ENCODE measurements around the gene CYP2E1.

The CYP2E1 gene

GRCh38 chr10:133530506-133530905 is 3.3 kb downstream of the CYP2E1 start:
- Histone ChIP-seq H3K27ac (ENCODE audit: low read length) (no peak overlapping the region), H3K79me2 (ENCODE audit: insufficient read depth, low read length) (no peaks in the 10 kb centered on the region), H3K36me3 (ENCODE audit: insufficient read depth, low read length) (no peaks in the 10 kb centered on the region), H3K9ac (ENCODE audit: low read depth, low read length) (no peak overlapping the region), H3K27me3 (ENCODE audit: insufficient read depth, low read length, poor library complexity) (no peaks in the 10 kb centered on the region), H2AFZ (ENCODE audit: low read depth, low read length) (no peak overlapping the region), H3K4me1 (ENCODE audit: insufficient read depth, low read length) (no peaks in the 10 kb centered on the region), H4K20me1 (ENCODE audit: insufficient read depth, low read length) (no peaks in the 10 kb centered on the region), H3K9me3 (ENCODE audit: insufficient read depth, low read length, severe bottlenecking) (no peaks in the 10 kb centered on the region), H3K4me2 (ENCODE audit: insufficient read depth, low read length) (no peak overlapping the region), H3K4me3 (ENCODE audit: low read depth in 1 of 2, low read length in 2 of 2) (no peak overlapping the region)
- ATAC-seq (ENCODE audit: insufficient read depth, low read depth), result no peak
- DNase-seq, result no peak
- TF ChIP-seq, protein P1, sequence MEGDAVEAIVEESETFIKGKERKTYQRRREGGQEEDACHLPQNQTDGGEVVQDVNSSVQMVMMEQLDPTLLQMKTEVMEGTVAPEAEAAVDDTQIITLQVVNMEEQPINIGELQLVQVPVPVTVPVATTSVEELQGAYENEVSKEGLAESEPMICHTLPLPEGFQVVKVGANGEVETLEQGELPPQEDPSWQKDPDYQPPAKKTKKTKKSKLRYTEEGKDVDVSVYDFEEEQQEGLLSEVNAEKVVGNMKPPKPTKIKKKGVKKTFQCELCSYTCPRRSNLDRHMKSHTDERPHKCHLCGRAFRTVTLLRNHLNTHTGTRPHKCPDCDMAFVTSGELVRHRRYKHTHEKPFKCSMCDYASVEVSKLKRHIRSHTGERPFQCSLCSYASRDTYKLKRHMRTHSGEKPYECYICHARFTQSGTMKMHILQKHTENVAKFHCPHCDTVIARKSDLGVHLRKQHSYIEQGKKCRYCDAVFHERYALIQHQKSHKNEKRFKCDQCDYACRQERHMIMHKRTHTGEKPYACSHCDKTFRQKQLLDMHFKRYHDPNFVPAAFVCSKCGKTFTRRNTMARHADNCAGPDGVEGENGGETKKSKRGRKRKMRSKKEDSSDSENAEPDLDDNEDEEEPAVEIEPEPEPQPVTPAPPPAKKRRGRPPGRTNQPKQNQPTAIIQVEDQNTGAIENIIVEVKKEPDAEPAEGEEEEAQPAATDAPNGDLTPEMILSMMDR (IDR thresholded peaks at IDR 0.05; ENCODE audit: borderline replicate concordance, extremely low read depth, low read length, poor library complexity, severe bottlenecking), result no peak
- TF ChIP-seq EZH2 (IDR thresholded peaks at IDR 0.05; ENCODE audit: borderline replicate concordance, low read depth, low read length, severe bottlenecking), result no peak

DNA sequence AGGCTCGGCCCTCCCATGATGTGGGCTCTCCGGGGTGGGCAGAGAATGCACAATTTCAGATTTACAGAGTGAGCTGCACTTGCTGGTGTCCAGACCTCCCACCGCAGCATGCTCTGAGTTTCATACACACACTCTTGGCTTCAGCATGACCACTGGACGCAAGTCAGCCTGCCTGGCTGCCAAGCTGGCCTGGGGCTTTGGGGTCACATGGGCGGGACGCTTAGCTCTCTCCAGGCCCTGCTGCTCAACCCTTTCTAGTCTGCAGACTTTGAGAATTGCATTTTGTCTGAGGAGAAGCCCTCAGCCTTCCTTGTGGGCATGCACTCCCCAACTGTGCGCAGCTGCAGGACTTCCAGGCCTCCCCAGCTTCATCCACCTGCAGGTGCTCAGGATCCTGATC is 5.7 kb downstream of the CYP2E1 start:
- Histone ChIP-seq H3K4me3 (ENCODE audit: low read depth in 1 of 2, low read length in 2 of 2) (no peak overlapping the region), H4K20me1 (ENCODE audit: insufficient read depth, low read length) (no peaks in the 10 kb centered on the region), H3K4me1 (ENCODE audit: insufficient read depth, low read length) (no peaks in the 10 kb centered on the region), H3K36me3 (ENCODE audit: insufficient read depth, low read length) (no peaks in the 10 kb centered on the region), H3K27ac (ENCODE audit: low read length) (no peak overlapping the region), H3K4me2 (ENCODE audit: insufficient read depth, low read length) (no peak overlapping the region), H3K27me3 (ENCODE audit: insufficient read depth, low read length, poor library complexity) (no peaks in the 10 kb centered on the region), H3K79me2 (ENCODE audit: insufficient read depth, low read length) (no peaks in the 10 kb centered on the region), H3K9me3 (ENCODE audit: insufficient read depth, low read length, severe bottlenecking) (no peaks in the 10 kb centered on the region), H3K9ac (ENCODE audit: low read depth, low read length) (no peak overlapping the region), H2AFZ (ENCODE audit: low read depth, low read length) (no peak overlapping the region)
- DNase-seq, result no peak
- TF ChIP-seq EZH2 (IDR thresholded peaks at IDR 0.05; ENCODE audit: borderline replicate concordance, low read depth, low read length, severe bottlenecking), result no peak
- TF ChIP-seq, protein P1 (IDR thresholded peaks at IDR 0.05; ENCODE audit: borderline replicate concordance, extremely low read depth, low read length, poor library complexity, severe bottlenecking), result no peak
- ATAC-seq (ENCODE audit: insufficient read depth, low read depth), result no peak

DNA sequence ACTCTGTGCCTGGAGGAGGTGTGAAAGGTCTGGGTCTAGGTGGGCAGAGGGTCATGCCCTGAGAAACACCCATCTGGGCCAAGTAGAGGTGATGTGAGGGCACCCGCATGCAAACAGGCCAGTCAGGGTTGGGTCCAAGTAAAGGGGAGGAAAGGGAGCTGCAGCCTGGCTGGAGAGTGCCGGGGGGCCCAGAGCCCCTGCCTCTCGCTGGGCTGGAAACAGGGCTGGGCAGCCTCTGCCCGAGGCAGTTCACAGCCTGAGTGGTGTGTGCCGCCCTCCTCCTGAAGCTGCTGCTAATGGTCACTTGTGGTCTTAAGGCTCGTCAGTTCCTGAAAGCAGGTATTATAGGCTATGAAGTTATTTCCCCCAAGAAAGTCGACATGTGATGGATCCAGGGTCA is 7.3 kb downstream of the CYP2E1 start:
- Histone ChIP-seq H3K79me2 (ENCODE audit: insufficient read depth, low read length) (no peaks in the 10 kb centered on the region), H3K9ac (ENCODE audit: low read depth, low read length) (no peak overlapping the region), H3K27ac (ENCODE audit: low read length) (no peak overlapping the region), H3K4me3 (ENCODE audit: low read depth in 1 of 2, low read length in 2 of 2) (no peak overlapping the region), H4K20me1 (ENCODE audit: insufficient read depth, low read length) (no peaks in the 10 kb centered on the region), H3K36me3 (ENCODE audit: insufficient read depth, low read length) (no peaks in the 10 kb centered on the region), H2AFZ (ENCODE audit: low read depth, low read length) (no peak overlapping the region), H3K4me1 (ENCODE audit: insufficient read depth, low read length) (no peaks in the 10 kb centered on the region), H3K9me3 (ENCODE audit: insufficient read depth, low read length, severe bottlenecking) (no peaks in the 10 kb centered on the region), H3K4me2 (ENCODE audit: insufficient read depth, low read length) (no peak overlapping the region), H3K27me3 (ENCODE audit: insufficient read depth, low read length, poor library complexity) (no peaks in the 10 kb centered on the region)
- DNase-seq, result no peak
- ATAC-seq (ENCODE audit: insufficient read depth, low read depth), result no peak
- TF ChIP-seq, protein P1 (IDR thresholded peaks at IDR 0.05; ENCODE audit: borderline replicate concordance, extremely low read depth, low read length, poor library complexity, severe bottlenecking), result no peak
- no peak for TF ChIP-seq EZH2 (IDR thresholded peaks at IDR 0.05; ENCODE audit: borderline replicate concordance, low read depth, low read length, severe bottlenecking)

DNA sequence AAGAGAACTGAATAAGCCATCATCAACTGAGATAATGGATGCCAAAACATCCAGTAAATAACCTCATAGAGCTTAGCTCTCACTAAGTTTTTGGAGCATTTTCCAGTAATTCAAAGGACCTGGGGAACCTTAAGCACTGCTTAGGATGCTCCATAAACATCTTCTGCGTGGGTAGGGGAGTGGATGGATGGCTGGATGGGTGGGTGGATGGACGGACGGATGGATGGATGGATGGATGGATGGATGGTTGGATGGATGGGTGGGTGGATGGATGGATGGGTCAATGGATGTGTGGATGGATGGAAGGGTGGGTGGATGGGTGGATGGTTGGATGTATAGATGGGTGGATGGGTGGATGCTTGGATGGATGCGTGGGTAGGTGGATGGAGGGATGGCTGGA is 9.0 kb downstream of the CYP2E1 start:
- DNase-seq (no peak), ATAC-seq (ENCODE audit: insufficient read depth, low read depth) (no peak)
- H3K79me2 ChIP-seq (ENCODE audit: insufficient read depth, low read length), result no peaks in the 10 kb centered on the region

More for the DNA sequence above, 9.0 kb downstream of the CYP2E1 start:
- Histone ChIP-seq H3K9me3 (ENCODE audit: insufficient read depth, low read length, severe bottlenecking) (no peaks in the 10 kb centered on the region), H3K4me1 (ENCODE audit: insufficient read depth, low read length) (no peaks in the 10 kb centered on the region), H3K4me3 (ENCODE audit: low read depth in 1 of 2, low read length in 2 of 2) (no peak overlapping the region), H3K27ac (ENCODE audit: low read length) (no peak overlapping the region), H3K27me3 (ENCODE audit: insufficient read depth, low read length, poor library complexity) (no peaks in the 10 kb centered on the region), H3K9ac (ENCODE audit: low read depth, low read length) (no peak overlapping the region), H3K36me3 (ENCODE audit: insufficient read depth, low read length) (no peaks in the 10 kb centered on the region), H2AFZ (ENCODE audit: low read depth, low read length) (no peak overlapping the region), H4K20me1 (ENCODE audit: insufficient read depth, low read length) (no peaks in the 10 kb centered on the region), H3K4me2 (ENCODE audit: insufficient read depth, low read length) (no peak overlapping the region)
- TF ChIP-seq EZH2 (IDR thresholded peaks at IDR 0.05; ENCODE audit: borderline replicate concordance, low read depth, low read length, severe bottlenecking), result no peak
- TF ChIP-seq, protein P1 (IDR thresholded peaks at IDR 0.05; ENCODE audit: borderline replicate concordance, extremely low read depth, low read length, poor library complexity, severe bottlenecking), result no peak
